Astrocyte (in vitro differentiated cells and primary cell): ENCODE data around the gene ANGEL2.

ENCODE experiments used
- EZH2 ChIP-seq: IDR thresholded peaks from 2 replicates; pipeline ENCODE4 v1.6.1; 2012; ENCODE audit warnings: mild to moderate bottlenecking, low read length, inconsistent platforms; ENCODE audit not compliant: insufficient read depth
- TF ChIP-seq, protein P1 (sequence below): IDR thresholded peaks from 2 replicates; pipeline ENCODE4 v1.5.1; 2011; ENCODE audit warnings: low read depth, mild to moderate bottlenecking, inconsistent platforms, low read length, moderate library complexity; ENCODE audit not compliant: insufficient read depth

DNA sequence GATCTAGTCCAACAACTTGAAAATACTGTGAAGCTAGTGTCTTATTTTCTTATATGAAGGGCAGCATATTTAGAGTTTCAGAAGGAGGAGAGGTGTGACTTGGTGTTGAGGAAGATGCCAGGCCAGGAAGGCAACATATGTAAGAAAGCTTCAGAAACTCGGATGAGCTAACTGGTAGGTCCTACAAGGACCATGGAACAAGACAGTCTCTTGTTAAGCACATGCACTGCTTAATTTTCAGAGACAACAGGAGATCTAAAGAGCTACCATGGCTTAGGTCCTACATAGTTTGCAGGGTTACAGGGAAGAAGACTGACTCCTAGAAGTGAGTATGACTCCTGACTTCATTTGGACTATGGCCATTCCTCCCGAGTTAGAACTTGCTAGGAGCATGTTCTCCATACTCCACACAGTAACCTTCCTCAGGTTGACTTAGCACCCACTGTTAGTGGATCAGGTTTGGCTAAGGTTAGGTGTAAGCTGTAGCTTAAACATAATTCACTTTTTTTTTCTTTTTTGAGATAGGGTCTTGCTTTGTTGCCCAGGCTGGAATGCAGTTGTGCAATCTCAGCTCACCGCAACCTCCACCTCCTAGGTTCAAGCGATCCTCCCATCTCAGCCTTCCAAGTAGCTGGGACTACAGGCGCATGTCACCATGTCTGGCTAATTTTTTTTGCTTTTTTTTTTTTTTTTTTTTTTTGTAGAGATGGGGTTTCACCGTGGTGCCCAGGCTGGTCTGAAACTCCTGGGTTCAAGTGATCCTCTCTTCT, 31.0 kb downstream of the ANGEL2 start:
- TF ChIP-seq, protein P1, sequence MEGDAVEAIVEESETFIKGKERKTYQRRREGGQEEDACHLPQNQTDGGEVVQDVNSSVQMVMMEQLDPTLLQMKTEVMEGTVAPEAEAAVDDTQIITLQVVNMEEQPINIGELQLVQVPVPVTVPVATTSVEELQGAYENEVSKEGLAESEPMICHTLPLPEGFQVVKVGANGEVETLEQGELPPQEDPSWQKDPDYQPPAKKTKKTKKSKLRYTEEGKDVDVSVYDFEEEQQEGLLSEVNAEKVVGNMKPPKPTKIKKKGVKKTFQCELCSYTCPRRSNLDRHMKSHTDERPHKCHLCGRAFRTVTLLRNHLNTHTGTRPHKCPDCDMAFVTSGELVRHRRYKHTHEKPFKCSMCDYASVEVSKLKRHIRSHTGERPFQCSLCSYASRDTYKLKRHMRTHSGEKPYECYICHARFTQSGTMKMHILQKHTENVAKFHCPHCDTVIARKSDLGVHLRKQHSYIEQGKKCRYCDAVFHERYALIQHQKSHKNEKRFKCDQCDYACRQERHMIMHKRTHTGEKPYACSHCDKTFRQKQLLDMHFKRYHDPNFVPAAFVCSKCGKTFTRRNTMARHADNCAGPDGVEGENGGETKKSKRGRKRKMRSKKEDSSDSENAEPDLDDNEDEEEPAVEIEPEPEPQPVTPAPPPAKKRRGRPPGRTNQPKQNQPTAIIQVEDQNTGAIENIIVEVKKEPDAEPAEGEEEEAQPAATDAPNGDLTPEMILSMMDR = no peak
- no peak for TF ChIP-seq EZH2
